CD4-positive, CD25-positive, alpha-beta regulatory T cell (primary cell): Measurements from ENCODE around the gene AKR1D1. TPM values are rescaled to one million over a fixed set of nuclear protein-coding genes. Genes with fewer than 3 reads are reported as not detected.
"Not testable (repeated sequence)": the region's sequence is repeated elsewhere in the genome, so short reads cannot be mapped to it uniquely, and the experiment has no call there.

Source experiments
- ATAC-seq, 2 donors: fragments of 150-1000 bp; cut with Tn5 transposase; one replicate each; pipeline ENCODE4 v1.10.0; 2021; ENCODE audit warnings: low read depth in 2 of 2, moderate number of reproducible peaks in 2 of 2, moderate library complexity in 1 of 2
- DNase-seq, 3 donors: peaks; one replicate each; pipeline versions ENCODE4 v3.0.0 to v3.0.0-alpha.2; 2012 to 2022; ENCODE audit warnings: mixed read lengths in 1 of 3
- H3K27ac ChIP-seq: one replicate; pipeline ENCODE4 v1.7.0; 2013; ENCODE audit warnings: mild to moderate bottlenecking, low read length; ENCODE audit not compliant: insufficient read depth, poor library complexity, severe bottlenecking
- H3K27me3 ChIP-seq: one replicate; pipeline ENCODE4 v1.7.0; 2013; ENCODE audit warnings: low read length; ENCODE audit not compliant: control insufficient read depth, insufficient read depth
- H3K36me3 ChIP-seq: one replicate; pipeline ENCODE4 v1.7.0; 2013; ENCODE audit warnings: mild to moderate bottlenecking, low read length, moderate library complexity; ENCODE audit not compliant: control insufficient read depth, insufficient read depth
- H3K4me1 ChIP-seq: 2 replicates; pipeline ENCODE4 v1.7.0; 2013; ENCODE audit warnings: mild to moderate bottlenecking, low read length; ENCODE audit not compliant: insufficient read depth, control insufficient read depth, poor library complexity, severe bottlenecking
- H3K4me3 ChIP-seq: one replicate; pipeline ENCODE4 v1.7.0; 2013; ENCODE audit warnings: low read depth, mild to moderate bottlenecking, low read length, moderate library complexity
- H3K9me3 ChIP-seq, 2 experiments: 1 replicate in 1 of 2; 2 replicates in 1 of 2; pipeline ENCODE4 v1.7.0; 2013; ENCODE audit warnings: low read length in 2 of 2, mild to moderate bottlenecking in 1 of 2, moderate library complexity in 1 of 2; ENCODE audit not compliant: control insufficient read depth in 2 of 2
- H3K27ac Mint-ChIP-seq, 3 donors: one replicate each; pipeline ENCODE4 v1.8.0; 2020 to 2022; ENCODE audit warnings: mild to moderate bottlenecking in 3 of 3, mixed read lengths in 3 of 3, moderate library complexity in 2 of 3
- H3K27me3 Mint-ChIP-seq: one replicate; pipeline ENCODE4 v1.8.0; 2022; ENCODE audit warnings: mild to moderate bottlenecking, mixed read lengths
- H3K36me3 Mint-ChIP-seq: one replicate; pipeline ENCODE4 v1.8.0; 2020; ENCODE audit warnings: mixed read lengths
- H3K4me1 Mint-ChIP-seq, 4 donors: one replicate each; pipeline ENCODE4 v1.8.0; 2020 to 2022; ENCODE audit warnings: mixed read lengths in 4 of 4, mild to moderate bottlenecking in 1 of 4
- H3K4me3 Mint-ChIP-seq, 4 donors: one replicate each; pipeline ENCODE4 v1.8.0; 2020 to 2022; ENCODE audit warnings: mild to moderate bottlenecking in 4 of 4, mixed read lengths in 4 of 4, moderate library complexity in 3 of 4
- H3K9me3 Mint-ChIP-seq, 7 donors: one replicate each; pipeline ENCODE4 v1.8.0; 2020 to 2022; ENCODE audit warnings: mixed read lengths in 7 of 7, mild to moderate bottlenecking in 3 of 7, moderate library complexity in 2 of 7
- polyA plus RNA-seq, 4 donors: library from polyadenylated mRNA; unstranded; fragments of 300-500 nt; fragmentation: Illumina TruSeq; gene quantifications; one replicate each; pipeline ENCODE4 v1.2.3, GENCODE V29; 2021
- total RNA-seq: library from RNA; stranded (reverse); gene quantifications from one replicate; pipeline ENCODE4 v1.2.3, GENCODE V29; 2022

AKR1D1 gene
- total and polyA plus RNA-seq, 5 donors from 2014 or later: not detected

DNA sequence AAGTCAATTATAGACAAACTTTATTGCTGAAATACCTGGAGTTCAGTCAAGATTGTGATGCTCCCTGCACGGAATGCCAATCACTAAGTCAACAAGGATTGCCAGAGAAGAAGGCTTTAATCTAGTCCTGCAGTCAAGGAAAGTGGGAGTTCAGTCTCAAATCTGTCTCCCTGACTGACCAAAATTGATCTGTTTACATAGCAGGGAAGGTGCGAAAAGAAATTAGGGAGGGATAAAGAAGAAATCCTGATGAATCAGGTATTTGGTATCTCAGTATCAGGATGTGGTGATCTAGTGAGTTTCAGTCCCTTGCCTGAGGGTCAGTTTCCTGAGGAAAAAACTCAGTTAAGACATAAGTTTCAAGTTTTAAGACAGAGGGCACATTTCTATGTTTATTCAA lies 2.1 kb upstream of the AKR1D1 start:
- H3K27ac ChIP-seq: no peak overlapping the region
- H3K4me3 Mint-ChIP-seq: no peak overlapping the region
- H3K27me3 ChIP-seq: peaks cover 2% of the 10 kb centered on the region
- no peaks in the 10 kb centered on the region for H3K36me3 Mint-ChIP-seq
- H3K27me3 Mint-ChIP-seq: peaks cover 8% of the 10 kb centered on the region
- ATAC-seq (no peak), DNase-seq (no peak)
- peaks cover 0 to 2% of the 10 kb centered on the region in 2 experiments for H3K9me3 ChIP-seq
- H3K4me1 Mint-ChIP-seq: no peaks in the 10 kb centered on the region
- H3K36me3 ChIP-seq: no peaks in the 10 kb centered on the region
- no peak overlapping the region for H3K27ac Mint-ChIP-seq
- H3K4me3 ChIP-seq: no peak overlapping the region
- peaks cover 0 to 20% (median 0%) of the 10 kb centered on the region in 7 donors for H3K9me3 Mint-ChIP-seq
- H3K4me1 ChIP-seq: no peaks in the 10 kb centered on the region

DNA sequence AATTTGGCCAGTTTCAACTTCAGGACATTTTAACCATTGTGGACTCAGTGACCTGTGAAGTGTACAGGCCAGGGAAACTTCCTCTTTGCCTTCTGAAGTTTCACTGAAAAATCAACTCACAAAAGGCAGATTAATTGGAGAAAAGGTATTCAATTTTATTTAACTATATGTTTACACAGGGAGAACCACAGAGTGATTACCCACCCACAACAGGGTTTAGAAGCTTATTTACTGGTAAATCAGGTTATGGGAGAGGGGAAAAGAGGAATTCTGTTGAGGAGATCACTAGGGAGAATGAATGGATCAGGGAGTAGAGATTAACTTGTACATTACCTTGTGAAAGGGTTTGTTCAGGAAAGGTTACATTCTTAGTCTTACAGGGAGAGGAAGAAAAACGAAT lies 1.7 kb upstream of the AKR1D1 start:
- Mint-ChIP-seq H3K4me3 (no peak overlapping the region), H3K27ac (no peak overlapping the region)

DNA sequence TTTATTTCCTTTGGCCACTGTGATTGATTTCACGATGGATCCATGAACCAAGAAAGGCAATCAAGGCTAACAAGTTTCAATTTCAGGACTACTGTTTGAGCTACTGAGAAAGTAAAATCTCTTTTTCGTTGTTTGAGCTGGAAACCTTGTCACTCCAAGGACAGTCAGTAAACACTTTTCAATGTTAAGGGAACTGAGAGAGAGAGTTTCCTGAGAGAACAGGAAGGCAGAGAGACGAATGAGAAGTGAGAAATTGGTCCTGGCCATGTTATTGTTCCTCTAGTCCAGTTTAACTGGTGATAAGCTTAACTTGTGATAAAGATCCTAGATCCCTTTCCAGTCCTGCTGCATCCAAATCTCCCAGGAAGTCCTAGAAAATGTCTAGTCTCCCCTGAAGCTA lies 909 bp upstream of the AKR1D1 start:
- Mint-ChIP-seq H3K4me1 (no peaks in the 10 kb centered on the region), H3K36me3 (no peaks in the 10 kb centered on the region)
- H3K27ac ChIP-seq: no peak overlapping the region

More for the DNA sequence above, 1.7 kb upstream of the AKR1D1 start:
- Histone ChIP-seq H3K27me3 (peaks cover 2% of the 10 kb centered on the region), H3K27ac (no peak overlapping the region), H3K9me3 (peaks cover 0 to 2% of the 10 kb centered on the region in 2 experiments), H3K4me3 (no peak overlapping the region), H3K36me3 (no peaks in the 10 kb centered on the region), H3K4me1 (no peaks in the 10 kb centered on the region)
- H3K36me3 Mint-ChIP-seq: no peaks in the 10 kb centered on the region
- DNase-seq (no peak), ATAC-seq (no peak)
- H3K9me3 Mint-ChIP-seq: peaks cover 0 to 20% (median 0%) of the 10 kb centered on the region in 7 donors
- H3K27me3 Mint-ChIP-seq: peaks cover 8% of the 10 kb centered on the region
- H3K4me1 Mint-ChIP-seq: no peaks in the 10 kb centered on the region

DNA sequence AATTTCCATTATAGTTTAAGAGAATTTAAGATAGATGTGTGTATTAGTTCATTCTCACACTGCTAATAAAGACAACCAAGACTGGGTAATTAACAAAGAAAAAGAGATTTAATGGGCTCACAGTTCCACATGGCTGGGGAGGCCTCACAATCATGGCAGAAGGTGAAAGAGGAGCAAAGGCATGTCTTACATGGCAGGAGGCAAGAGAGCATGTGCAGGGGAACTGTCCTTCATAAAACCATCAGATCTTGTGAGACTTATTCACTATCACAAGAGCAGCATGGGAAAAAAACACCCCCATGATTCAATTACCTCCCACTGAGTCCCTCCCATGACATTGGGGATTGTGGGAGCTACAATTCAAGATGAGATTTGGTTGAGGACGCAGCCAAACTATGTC lies 473 bp upstream of the AKR1D1 start:
- not testable (repeated sequence) for H3K27me3 Mint-ChIP-seq, H3K4me3 ChIP-seq, H3K27me3 ChIP-seq, H3K9me3 ChIP-seq, H3K27ac Mint-ChIP-seq, H3K36me3 ChIP-seq, H3K4me1 Mint-ChIP-seq, H3K27ac ChIP-seq, H3K4me3 Mint-ChIP-seq, ATAC-seq, H3K36me3 Mint-ChIP-seq, DNase-seq, H3K4me1 ChIP-seq
- peaks cover 0 to 20% (median 0%) of the 10 kb centered on the region in 7 donors for H3K9me3 Mint-ChIP-seq

More for the DNA sequence above, 909 bp upstream of the AKR1D1 start:
- H3K4me3 ChIP-seq: no peak overlapping the region
- peaks cover 0 to 2% of the 10 kb centered on the region in 2 experiments for H3K9me3 ChIP-seq
- H3K27me3 ChIP-seq: peaks cover 2% of the 10 kb centered on the region
- Mint-ChIP-seq H3K27me3 (peaks cover 8% of the 10 kb centered on the region), H3K9me3 (peaks cover 0 to 20% (median 0%) of the 10 kb centered on the region in 7 donors), H3K27ac (no peak overlapping the region), H3K4me3 (no peak overlapping the region)
- DNase-seq (no peak), ATAC-seq (no peak)
- H3K36me3 ChIP-seq: no peaks in the 10 kb centered on the region
- H3K4me1 ChIP-seq: no peaks in the 10 kb centered on the region

DNA sequence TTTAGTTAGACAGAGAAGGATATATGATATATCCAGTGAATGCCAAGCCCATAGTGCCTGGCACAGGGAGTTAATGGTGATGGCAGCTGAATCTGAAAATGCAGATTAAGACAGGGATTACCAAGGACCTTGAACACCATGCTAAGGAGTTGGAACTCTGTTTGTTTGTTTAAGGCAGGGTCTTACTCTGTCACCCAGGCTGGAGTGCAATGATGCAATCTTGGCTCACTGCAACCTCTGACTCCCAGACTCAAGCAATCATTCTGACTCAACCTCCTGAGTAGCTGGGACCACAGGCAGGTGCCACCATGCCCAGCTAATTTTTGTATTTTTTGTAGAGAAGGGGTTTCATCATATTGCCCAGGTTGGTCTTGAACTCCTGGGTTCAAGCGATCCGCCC lies 1.6 kb downstream of the AKR1D1 start:
- no peaks in the 10 kb centered on the region for H3K27me3 ChIP-seq
- H3K4me3 ChIP-seq: no peak overlapping the region
- Mint-ChIP-seq H3K4me1 (no peaks in the 10 kb centered on the region), H3K36me3 (no peaks in the 10 kb centered on the region), H3K9me3 (peaks cover 0 to 20% (median 0%) of the 10 kb centered on the region in 7 donors), H3K4me3 (no peak overlapping the region), H3K27me3 (peaks cover 4% of the 10 kb centered on the region), H3K27ac (no peak overlapping the region)
- no peaks in the 10 kb centered on the region for H3K36me3 ChIP-seq
- no peaks in the 10 kb centered on the region for H3K4me1 ChIP-seq
- peaks cover 0 to 2% of the 10 kb centered on the region in 2 experiments for H3K9me3 ChIP-seq
- DNase-seq (no peak), ATAC-seq (no peak)
- no peak overlapping the region for H3K27ac ChIP-seq

DNA sequence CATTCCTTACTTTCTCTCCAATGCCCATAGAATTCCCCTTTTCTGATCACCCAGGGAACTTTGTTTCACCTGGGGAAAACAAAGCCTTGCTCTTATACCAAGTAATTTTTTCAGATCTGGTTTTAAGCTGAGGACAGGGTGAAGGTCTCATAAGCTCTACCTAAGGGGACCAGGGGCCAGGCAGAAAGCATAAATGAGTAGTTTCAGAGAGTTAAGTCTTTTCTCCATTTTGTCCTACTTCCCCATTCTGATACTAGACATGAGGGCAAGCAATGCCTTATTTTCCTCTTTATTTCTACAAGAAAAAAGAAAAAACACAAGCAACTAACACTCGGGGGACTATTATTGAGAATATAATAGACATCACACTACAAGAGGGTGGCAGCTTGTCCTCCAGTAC lies 2.9 kb downstream of the AKR1D1 start:
- DNase-seq: no peak
- Histone ChIP-seq H3K9me3 (peaks cover 0 to 2% of the 10 kb centered on the region in 2 experiments), H3K36me3 (no peaks in the 10 kb centered on the region), H3K27ac (no peak overlapping the region), H3K4me3 (no peak overlapping the region), H3K4me1 (no peaks in the 10 kb centered on the region), H3K27me3 (no peaks in the 10 kb centered on the region)
- Mint-ChIP-seq H3K27ac (no peak overlapping the region), H3K4me3 (no peak overlapping the region), H3K27me3 (peaks cover 4% of the 10 kb centered on the region), H3K36me3 (no peaks in the 10 kb centered on the region), H3K9me3 (peaks cover 0 to 12% (median 0%) of the 10 kb centered on the region in 7 donors), H3K4me1 (no peaks in the 10 kb centered on the region)
- no peak for ATAC-seq

DNA sequence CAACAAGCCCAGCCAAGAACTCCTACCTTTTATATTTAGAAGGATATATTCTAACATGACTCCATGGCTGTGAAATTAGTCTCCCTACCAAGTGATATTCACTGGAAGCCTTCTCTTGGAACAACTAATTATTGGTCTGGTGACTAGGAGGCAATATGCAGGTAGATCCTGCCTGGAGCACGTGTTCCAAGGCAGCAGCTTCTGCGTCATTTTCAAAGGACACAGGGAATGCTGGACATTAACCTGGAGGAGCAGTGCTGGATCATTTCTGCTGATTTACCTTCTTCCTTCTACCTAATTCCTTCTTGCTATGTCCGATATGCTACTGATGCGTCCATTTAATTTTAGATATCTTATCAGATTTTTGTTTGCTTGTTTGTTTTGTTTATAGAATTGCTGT lies 5.6 kb downstream of the AKR1D1 start:
- no peak overlapping the region for H3K4me3 ChIP-seq
- Mint-ChIP-seq H3K36me3 (no peaks in the 10 kb centered on the region), H3K27ac (no peak overlapping the region), H3K9me3 (peaks cover 0 to 1% (median 0%) of the 10 kb centered on the region in 7 donors), H3K27me3 (peaks cover 8% of the 10 kb centered on the region), H3K4me1 (no peaks in the 10 kb centered on the region), H3K4me3 (no peak overlapping the region)
- H3K4me1 ChIP-seq: no peaks in the 10 kb centered on the region
- no peaks in the 10 kb centered on the region for H3K9me3 ChIP-seq
- DNase-seq (no peak), ATAC-seq (no peak)
- H3K27me3 ChIP-seq: no peaks in the 10 kb centered on the region
- H3K36me3 ChIP-seq: no peaks in the 10 kb centered on the region
- H3K27ac ChIP-seq: no peak overlapping the region

DNA sequence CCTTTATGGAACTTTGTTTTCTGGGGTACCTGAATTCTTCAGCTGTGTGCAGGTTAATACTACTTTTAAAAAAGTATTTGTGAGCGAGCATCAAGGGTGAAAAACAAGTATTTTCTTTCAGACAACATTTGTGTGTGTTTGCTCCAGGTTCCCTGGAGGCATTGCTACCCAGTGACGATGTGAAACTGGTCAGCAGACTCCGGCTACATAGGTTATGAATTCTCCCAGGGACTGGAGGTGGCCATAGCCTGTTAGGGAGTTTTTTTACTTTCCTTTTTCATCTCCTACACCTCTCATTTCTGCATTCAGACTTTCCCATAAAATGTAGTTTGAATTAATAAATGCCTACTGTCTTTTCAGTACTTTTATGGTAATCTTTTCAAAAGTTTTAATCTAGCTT lies 7.6 kb downstream of the AKR1D1 start:
- DNase-seq: no peak

More for the DNA sequence above, 7.6 kb downstream of the AKR1D1 start:
- H3K9me3 ChIP-seq: no peaks in the 10 kb centered on the region
- Mint-ChIP-seq H3K27ac (no peak overlapping the region), H3K27me3 (peaks cover 8% of the 10 kb centered on the region), H3K4me3 (no peak overlapping the region), H3K9me3 (peaks cover 0 to 1% (median 0%) of the 10 kb centered on the region in 7 donors), H3K36me3 (no peaks in the 10 kb centered on the region), H3K4me1 (no peaks in the 10 kb centered on the region)
- no peaks in the 10 kb centered on the region for H3K4me1 ChIP-seq
- no peaks in the 10 kb centered on the region for H3K27me3 ChIP-seq
- no peak overlapping the region for H3K4me3 ChIP-seq
- no peaks in the 10 kb centered on the region for H3K36me3 ChIP-seq
- H3K27ac ChIP-seq: no peak overlapping the region
- no peak for ATAC-seq
